ENCODE results near the gene CD151. TPM values are rescaled to one million over a fixed set of nuclear protein-coding genes. Genes with fewer than 3 reads are reported as not detected.

CD151 gene
- total RNA-seq, 1 experiment from 2014 or later: 296 TPM

DNA sequence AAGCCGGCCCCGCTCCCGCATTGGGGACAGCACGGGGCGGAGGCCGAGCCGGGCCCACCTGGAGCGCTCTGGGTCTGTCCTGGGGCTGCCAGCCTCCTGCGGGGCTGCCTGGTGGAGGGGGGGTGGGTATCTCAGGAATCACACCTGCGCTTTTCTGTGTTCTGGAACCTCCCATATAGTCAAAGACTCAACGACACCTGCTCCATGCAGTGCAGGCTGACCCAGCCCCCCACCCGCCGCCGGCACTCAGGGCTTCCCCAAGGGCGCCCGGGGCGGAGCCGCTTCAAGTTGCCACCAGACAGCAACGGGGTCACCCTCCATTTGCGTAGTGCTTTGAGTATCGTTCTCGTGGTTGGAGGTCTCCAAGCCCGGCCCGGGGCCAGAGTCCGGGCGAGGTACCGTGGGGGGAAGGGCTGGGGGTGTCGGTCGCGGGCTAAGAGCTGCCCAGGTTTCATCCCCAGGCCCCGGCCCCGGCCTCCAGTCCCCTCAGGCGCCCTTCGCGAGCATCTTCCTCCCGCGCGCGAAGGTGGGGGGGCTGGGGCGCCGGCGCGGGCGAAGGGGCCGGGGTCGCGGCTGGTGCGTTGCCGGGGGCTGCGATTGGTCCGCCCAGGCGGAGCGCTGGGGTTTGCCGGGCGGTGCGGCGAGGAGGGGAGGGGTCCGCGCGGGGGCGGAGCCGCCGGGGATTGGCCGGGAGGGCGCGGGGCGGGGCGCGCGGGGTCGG, 16.5 kb downstream of the CD151 start (continued):
- TF ChIP-seq POLR2AphosphoS5 (IDR thresholded peaks at IDR 0.05; ENCODE audit: low read depth, low read length) (no peak), ATF3 (IDR thresholded peaks at IDR 0.05) (no peak), SP1 (IDR thresholded peaks at IDR 0.05; ENCODE audit: low read depth) (no peak)

- intact Hi-C loops (cut with micrococcal nuclease): no loop called here
- Histone ChIP-seq H3K9me2 (ENCODE audit: insufficient read depth) (no peaks in the 10 kb centered on the region), H3K4me2 (ENCODE audit: low read length) (no peak overlapping the region), H4K20me1 (ENCODE audit: insufficient read depth) (no peaks in the 10 kb centered on the region), H3K27ac (ENCODE audit: low read depth, low read length) (no peak overlapping the region), H3K27me3 (ENCODE audit: insufficient read depth, low read length) (no peaks in the 10 kb centered on the region), H3K4me1 (ENCODE audit: control insufficient read depth in 1 of 2, insufficient read depth in 2 of 2, low read length in 2 of 2) (peaks cover 11 to 22% of the 10 kb centered on the region in 2 experiments; a peak in 3 of 4 replicates), H2AFZ (ENCODE audit: low read depth, low read length, poor library complexity, severe bottlenecking) (no peak overlapping the region), H3K9ac (ENCODE audit: low read length) (no peak overlapping the region), H3K9me3 (ENCODE audit: control insufficient read depth in 1 of 2, insufficient read depth in 1 of 2, low read depth in 1 of 2, low read length in 2 of 2) (no peaks in the 10 kb centered on the region), H3K79me2 (ENCODE audit: insufficient read depth, low read length) (peaks cover 3% of the 10 kb centered on the region; the same call in 1 of the 2 replicates), H3K36me3 (ENCODE audit: control insufficient read depth in 1 of 2, insufficient read depth in 2 of 2, low read length in 2 of 2) (no peaks in the 10 kb centered on the region; a peak in 1 of 4 replicates), H3K4me3 (replicated peaks in 1 of 2; ENCODE audit: low read depth in 1 of 2, low read length in 2 of 2) (no peak overlapping the region)
- ChIA-PET CTCF (interaction anchor here (1.9 kb wide), 1 partner anchor 10 kb away, joined by 4 read pairs; no protein-coding TSS in a partner anchor), RAD21 (ENCODE audit: low non-redundant PET in 1 of 2, low total read pairs in 2 of 2, uncharacterized antibody in 2 of 2, unreplicated experiment in 2 of 2) (no interaction called here), POLR2A (no interaction called here)
- ATAC-seq: no peak
- TF ChIP-seq SP1 (IDR thresholded peaks at IDR 0.05; ENCODE audit: low read depth) (no peak), ATF3 (IDR thresholded peaks at IDR 0.05) (no peak), ZFX (IDR thresholded peaks at IDR 0.05) (no peak), POLR2AphosphoS5 (IDR thresholded peaks at IDR 0.05; ENCODE audit: low read depth, low read length) (no peak), RAD21 (IDR thresholded peaks at IDR 0.05; ENCODE audit: low read depth) (no peak), POLR2A (IDR thresholded peaks at IDR 0.05; ENCODE audit: borderline replicate concordance, extremely low read depth, insufficient read depth, insufficient read length) (no peak), CEBPB (IDR thresholded peaks at IDR 0.05; ENCODE audit: low read depth) (no peak), CBX3 (IDR thresholded peaks at IDR 0.05; ENCODE audit: low read depth) (no peak), TCF7L2 (IDR thresholded peaks at IDR 0.05; ENCODE audit: borderline replicate concordance, extremely low read depth, insufficient read depth, insufficient read length) (no peak)
- BruUV-seq (replicated peaks): no TSS peak
- DNase-seq (ENCODE audit: low read depth, low spot score): no peak
Observed at GRCh38 chr11:849951-850774, 17.4 kb downstream of the CD151 start.
